GM21786 (cell line): ENCODE data around the gene AMER3.

Source experiments
- ATAC-seq: cut with Tn5 transposase; IDR thresholded peaks from one replicate; pipeline ENCODE4 v1.9.1; 2021; ENCODE audit not compliant: unreplicated experiment

AMER3 gene

GRCh38 chr2:130754811-130755210, 529 bp upstream of the AMER3 start:
- ATAC-seq = no peak

GRCh38 chr2:130756053-130756873, 923 bp downstream of the AMER3 start:
- ATAC-seq = no peak

- ATAC-seq = no peak
Measured at GRCh38 chr2:130756874-130757668, 1.7 kb downstream of the AMER3 start.

GRCh38 chr2:130759906-130760753, 4.8 kb downstream of the AMER3 start:
- no peak for ATAC-seq

- ATAC-seq = no peak
Measured at GRCh38 chr2:130760754-130761751, 5.7 kb downstream of the AMER3 start.

GRCh38 chr2:130762031-130762909, 6.9 kb downstream of the AMER3 start:
- ATAC-seq = no peak

- no peak for ATAC-seq
Measured at GRCh38 chr2:130762910-130763385, 7.6 kb downstream of the AMER3 start.

- ATAC-seq = no peak
Measured at GRCh38 chr2:130763405-130763804, 8.1 kb downstream of the AMER3 start.

GRCh38 chr2:130764035-130764820, 8.9 kb downstream of the AMER3 start:
- no peak for ATAC-seq

GRCh38 chr2:130764821-130765115, 9.4 kb downstream of the AMER3 start:
- no peak for ATAC-seq

- no peak for ATAC-seq
Measured at GRCh38 chr2:130765464-130765863, 10.1 kb downstream of the AMER3 start.

- ATAC-seq = no peak
Measured at GRCh38 chr2:130766037-130766436, 10.7 kb downstream of the AMER3 start.

GRCh38 chr2:130766711-130767407, 11.5 kb downstream of the AMER3 start:
- no peak for ATAC-seq

- no peak for ATAC-seq
Measured at GRCh38 chr2:130767408-130767775, 12.1 kb downstream of the AMER3 start.

- no peak for ATAC-seq
Measured at GRCh38 chr2:130768191-130768855, 13.0 kb downstream of the AMER3 start.

GRCh38 chr2:130769343-130769907, 14.1 kb downstream of the AMER3 start:
- no peak for ATAC-seq

- no peak for ATAC-seq
Measured at GRCh38 chr2:130776550-130776949, 21.2 kb downstream of the AMER3 start.
